ENCODE results near the gene PIN1. TPM values are rescaled to one million over a fixed set of nuclear protein-coding genes. Genes with fewer than 3 reads are reported as not detected.

The PIN1 gene
- total and polyA plus RNA-seq, 2 of the 13 experiments (the other 11 are each of a cell fraction or from before 2014, with no cell fraction given) = 31.9 to 72.0 TPM

GRCh38 chr19:9827289-9828238 is 7.6 kb upstream of the PIN1 start, which contains the start of gene UBL5:
TSS of gene UBL5 (plus strand) at chr19:9827918. CDS start at chr19:9828338, 420 bp downstream.
- FAIRE-seq = peak; percentile 96
- intact Hi-C loops (cut with micrococcal nuclease; ENCODE audit: unreplicated experiment) (no loop called here), in situ Hi-C loops (cut with HindIII; ENCODE audit: extremely low pct_ligation_motif_present, low pct_unique_long_range_greater_than_20kb) (no loop called here)
- Histone ChIP-seq H3K36me3 (replicated peaks in 1 of 2; ENCODE audit: control insufficient read depth in 1 of 2, insufficient read depth in 2 of 2, low read length in 2 of 2) (peaks cover 1 to 8% of the 10 kb centered on the region in 2 experiments; a peak in 3 of 5 replicates), H2AFZ (ENCODE audit: low read length) (no peak within 1 kb of the TSS), H3K27me3 (ENCODE audit: control insufficient read depth in 1 of 2, insufficient read depth in 2 of 2, low read length in 2 of 2) (no peaks in the 10 kb centered on the region; a peak in 1 of 5 replicates), H3K4me1 (ENCODE audit: insufficient read depth, low read length) (peaks cover 22% of the 10 kb centered on the region), H3K27ac (ENCODE audit: extremely low read length, insufficient read depth, low read length) (peak within 1 kb of the TSS; percentile 83), H3K9me3 (ENCODE audit: low read length) (no peaks in the 10 kb centered on the region), H3K4me2 (ENCODE audit: low read depth, low read length) (peak within 1 kb of the TSS; percentile 98), H3K9ac (ENCODE audit: insufficient read depth, low read depth, low read length) (peak within 1 kb of the TSS; percentile 91), H3K4me3 (replicated peaks in 1 of 3; ENCODE audit: insufficient read depth in 1 of 3, low read depth in 2 of 3, low read length in 3 of 3) (peak within 1 kb of the TSS; percentile 80 to 98 (median 96)), H4K20me1 (ENCODE audit: insufficient read depth, low read length) (peaks cover 7% of the 10 kb centered on the region), H3K79me2 (ENCODE audit: insufficient read depth, low read length) (peaks cover 39% of the 10 kb centered on the region)
- POLR2A ChIA-PET = interaction anchor here (0.6 to 2.2 kb wide), 8 partner anchors 8 to 59 kb away, joined by 3 to 16 read pairs (median 4); partner anchors contain the start of genes FBXL12, PIN1 and ZNF846
- BruUV-seq (replicated peaks) = TSS peak; percentile 84
- peak; percentile 96 for ATAC-seq
- DNase-seq (ENCODE audit: low spot score) = peak; percentile 91
- 2% methylated on average over 19 of the region's 62 CpGs for whole genome bisulfite sequencing (ENCODE audit: low lambda C conversion rate)
- CTCF ChIA-PET (ENCODE audit: low intra/inter-chr PET ratio, low total read pairs) = no interaction called here
- 0 out of 2 replicates have a peak, but pooled peaks have one; percentile 43 for TF ChIP-seq ZNF205 (CRISPR knock-in tag; IDR thresholded peaks at IDR 0.05)
- peak; percentile 46; the same call in 1 of the 2 replicates for TF ChIP-seq HINFP (CRISPR knock-in tag; IDR thresholded peaks at IDR 0.05; ENCODE audit: low read depth)
- peak; percentile 50 for TF ChIP-seq MED1 (CRISPR knock-in tag; IDR thresholded peaks at IDR 0.05)
- TF ChIP-seq EZH2 (conservative IDR thresholded peaks at IDR 0.05; ENCODE audit: low read depth, low read length) = no peak
- TF ChIP-seq, protein P1, sequence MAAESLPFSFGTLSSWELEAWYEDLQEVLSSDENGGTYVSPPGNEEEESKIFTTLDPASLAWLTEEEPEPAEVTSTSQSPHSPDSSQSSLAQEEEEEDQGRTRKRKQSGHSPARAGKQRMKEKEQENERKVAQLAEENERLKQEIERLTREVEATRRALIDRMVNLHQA (CRISPR knock-in tag; IDR thresholded peaks at IDR 0.05) = no peak
- TF ChIP-seq CBFB (CRISPR knock-in tag; IDR thresholded peaks at IDR 0.05) = peak; percentile 67; the same call in 1 of the 2 replicates
- TF ChIP-seq ZNF224 (CRISPR knock-in tag; IDR thresholded peaks at IDR 0.05) = 0 out of 2 replicates have a peak, but pooled peaks have one; percentile 67
- TF ChIP-seq KLF11 (CRISPR knock-in tag; IDR thresholded peaks at IDR 0.05) = peak; percentile 93; the same call in 1 of the 2 replicates
- peak; percentile 51; the same call in 1 of the 2 replicates for TF ChIP-seq ZNF724P (CRISPR knock-in tag; IDR thresholded peaks at IDR 0.05; ENCODE audit: borderline replicate concordance)
- 0 out of 2 replicates have a peak, but pooled peaks have one; percentile 35 for TF ChIP-seq MEIS1 (CRISPR knock-in tag; IDR thresholded peaks at IDR 0.05; ENCODE audit: borderline replicate concordance)
- peak; percentile 19; the same call in 1 of the 2 replicates for TF ChIP-seq ZZZ3 (CRISPR knock-in tag; IDR thresholded peaks at IDR 0.05; ENCODE audit: borderline replicate concordance)
- peak; percentile 61 for TF ChIP-seq ZNF781 (CRISPR knock-in tag; IDR thresholded peaks at IDR 0.05; ENCODE audit: borderline replicate concordance, not compliant biosample characterization)
- TF ChIP-seq ESRRA (CRISPR knock-in tag; IDR thresholded peaks at IDR 0.05; ENCODE audit: low read depth) = 0 out of 2 replicates have a peak, but pooled peaks have one; percentile 70
- no peak for TF ChIP-seq MATR3 (CRISPR knock-in tag; IDR thresholded peaks at IDR 0.05)
- no peak; the same call in 1 of the 2 replicates for TF ChIP-seq HNRNPL (IDR thresholded peaks at IDR 0.05; ENCODE audit: low read depth, low read length)
- TF ChIP-seq PPARG (CRISPR knock-in tag; conservative IDR thresholded peaks at IDR 0.05) = 0 out of 2 replicates have a peak, but pooled peaks have one; percentile 22
- TF ChIP-seq PRPF4 (IDR thresholded peaks at IDR 0.05; ENCODE audit: low read depth, low read length, poor library complexity, severe bottlenecking) = no peak
- 0 out of 2 replicates have a peak, but pooled peaks have one; percentile 32 for TF ChIP-seq NFKBIZ (CRISPR knock-in tag; IDR thresholded peaks at IDR 0.05)
- TF ChIP-seq ZFP36L2 (CRISPR knock-in tag; IDR thresholded peaks at IDR 0.05) = no peak
- no peak for TF ChIP-seq SOX6 (IDR thresholded peaks at IDR 0.05)
- peak; percentile 34; the same call in 1 of the 2 replicates for TF ChIP-seq SOX6 (CRISPR knock-in tag; IDR thresholded peaks at IDR 0.05)
- peak; percentile 17; the same call in 1 of the 2 replicates for TF ChIP-seq EED (CRISPR knock-in tag; IDR thresholded peaks at IDR 0.05)
